T-helper 2 cell treated with Interferon-gamma antibody and Interleukin-4, amounts not matched to agents 5 μg/mL and 100 μg/mL, for 36 hours (primary cell): ENCODE results near the gene NDUFS7.

Source experiments
- DNase-seq: peaks from one replicate; pipeline ENCODE4 v3.0.0; 2021; ENCODE audit warnings: low spot score
- H3K27ac Mint-ChIP-seq: one replicate; pipeline ENCODE4 v1.8.0; 2021; ENCODE audit warnings: mild to moderate bottlenecking, mixed read lengths
- H3K27me3 Mint-ChIP-seq: one replicate; pipeline ENCODE4 v1.8.0; 2021; ENCODE audit warnings: low read depth, mixed read lengths
- H3K36me3 Mint-ChIP-seq: one replicate; pipeline ENCODE4 v1.8.0; 2021; ENCODE audit warnings: low read depth, mixed read lengths
- H3K4me1 Mint-ChIP-seq: one replicate; pipeline ENCODE4 v1.8.0; 2021; ENCODE audit warnings: low read depth, mixed read lengths
- H3K4me3 Mint-ChIP-seq: one replicate; pipeline ENCODE4 v1.8.0; 2022; ENCODE audit warnings: mild to moderate bottlenecking, moderate library complexity, mixed read lengths
- H3K9me3 Mint-ChIP-seq: one replicate; pipeline ENCODE4 v1.8.0; 2021; ENCODE audit warnings: mixed read lengths

Gene NDUFS7

GRCh38 chr19:1396768-1397679 is 13.3 kb downstream of the NDUFS7 start:
- Mint-ChIP-seq H3K4me1 (peaks cover 2% of the 10 kb centered on the region), H3K36me3 (peaks cover 5% of the 10 kb centered on the region), H3K27me3 (no peaks in the 10 kb centered on the region), H3K9me3 (no peaks in the 10 kb centered on the region), H3K27ac (no peak overlapping the region), H3K4me3 (no peak overlapping the region)
- no peak for DNase-seq

- no peaks in the 10 kb centered on the region for H3K36me3 Mint-ChIP-seq
- no peak for DNase-seq
- H3K27ac Mint-ChIP-seq = peak overlapping the region; percentile 36
- peaks cover 6% of the 10 kb centered on the region for H3K4me1 Mint-ChIP-seq
- no peaks in the 10 kb centered on the region for H3K9me3 Mint-ChIP-seq
- peaks cover 2% of the 10 kb centered on the region for H3K27me3 Mint-ChIP-seq
- H3K4me3 Mint-ChIP-seq = no peak overlapping the region
These were observed 14.1 kb downstream of the NDUFS7 start for GRCh38 chr19:1397838-1398237.

GRCh38 chr19:1399079-1399478 is 15.4 kb downstream of the NDUFS7 start:
- H3K4me3 Mint-ChIP-seq = peak overlapping the region; percentile 52
- no peak overlapping the region for H3K27ac Mint-ChIP-seq
- H3K4me1 Mint-ChIP-seq = peaks cover 9% of the 10 kb centered on the region
- no peaks in the 10 kb centered on the region for H3K9me3 Mint-ChIP-seq
- peaks cover 2% of the 10 kb centered on the region for H3K27me3 Mint-ChIP-seq
- no peak for DNase-seq
- no peaks in the 10 kb centered on the region for H3K36me3 Mint-ChIP-seq

GRCh38 chr19:1399745-1400144 is 16.0 kb downstream of the NDUFS7 start:
- H3K9me3 Mint-ChIP-seq = no peaks in the 10 kb centered on the region
- peaks cover 2% of the 10 kb centered on the region for H3K27me3 Mint-ChIP-seq
- DNase-seq = no peak
- H3K27ac Mint-ChIP-seq = no peak overlapping the region
- H3K4me3 Mint-ChIP-seq = no peak overlapping the region
- peaks cover 9% of the 10 kb centered on the region for H3K4me1 Mint-ChIP-seq
- H3K36me3 Mint-ChIP-seq = no peaks in the 10 kb centered on the region

- H3K27me3 Mint-ChIP-seq = peaks cover 2% of the 10 kb centered on the region
- H3K4me3 Mint-ChIP-seq = peak overlapping the region; percentile 71
- no peaks in the 10 kb centered on the region for H3K9me3 Mint-ChIP-seq
- no peak for DNase-seq
- no peak overlapping the region for H3K27ac Mint-ChIP-seq
- no peaks in the 10 kb centered on the region for H3K36me3 Mint-ChIP-seq
- peaks cover 9% of the 10 kb centered on the region for H3K4me1 Mint-ChIP-seq
These were observed 16.8 kb downstream of the NDUFS7 start for GRCh38 chr19:1400281-1401137.

GRCh38 chr19:1401138-1401888 is 17.6 kb downstream of the NDUFS7 start, which contains the start of gene GAMT:
Gene GAMT (minus strand): TSS chr19:1401542. CDS start chr19:1401476, 66 bp downstream.
- Mint-ChIP-seq H3K27ac (no peak within 1 kb of the TSS), H3K36me3 (no peaks in the 10 kb centered on the region), H3K27me3 (peaks cover 2% of the 10 kb centered on the region), H3K4me1 (peaks cover 10% of the 10 kb centered on the region), H3K9me3 (no peaks in the 10 kb centered on the region), H3K4me3 (peak within 1 kb of the TSS; percentile 71)
- DNase-seq = peak; percentile 63

- peaks cover 2% of the 10 kb centered on the region for H3K27me3 Mint-ChIP-seq
- H3K4me3 Mint-ChIP-seq = peak overlapping the region; percentile 62
- no peaks in the 10 kb centered on the region for H3K36me3 Mint-ChIP-seq
- no peak for DNase-seq
- H3K4me1 Mint-ChIP-seq = peaks cover 13% of the 10 kb centered on the region
- H3K27ac Mint-ChIP-seq = no peak overlapping the region
- no peaks in the 10 kb centered on the region for H3K9me3 Mint-ChIP-seq
These were observed 18.1 kb downstream of the NDUFS7 start for GRCh38 chr19:1401889-1402217.

- no peaks in the 10 kb centered on the region for H3K36me3 Mint-ChIP-seq
- no peaks in the 10 kb centered on the region for H3K9me3 Mint-ChIP-seq
- H3K27me3 Mint-ChIP-seq = peaks cover 2% of the 10 kb centered on the region
- H3K4me1 Mint-ChIP-seq = peaks cover 13% of the 10 kb centered on the region
- H3K4me3 Mint-ChIP-seq = peak overlapping the region; percentile 70
- DNase-seq = no peak
- peak overlapping the region; percentile 2 for H3K27ac Mint-ChIP-seq
These were observed 18.8 kb downstream of the NDUFS7 start for GRCh38 chr19:1402411-1403070.

- H3K4me3 Mint-ChIP-seq = peak overlapping the region; percentile 74
- peaks cover 32% of the 10 kb centered on the region for H3K4me1 Mint-ChIP-seq
- no peaks in the 10 kb centered on the region for H3K9me3 Mint-ChIP-seq
- peaks cover 27% of the 10 kb centered on the region for H3K36me3 Mint-ChIP-seq
- H3K27me3 Mint-ChIP-seq = peaks cover 2% of the 10 kb centered on the region
- peak; percentile 100 for DNase-seq
- H3K27ac Mint-ChIP-seq = peak overlapping the region; percentile 84
These were observed 23.2 kb downstream of the NDUFS7 start for GRCh38 chr19:1406774-1407527.

GRCh38 chr19:1407528-1408299 is 24.0 kb downstream of the NDUFS7 start, which contains the start of gene DAZAP1:
Gene DAZAP1 (plus strand): TSS chr19:1407586. CDS start chr19:1407774, 188 bp downstream.
- no peaks in the 10 kb centered on the region for H3K9me3 Mint-ChIP-seq

GRCh38 chr19:1408300-1409203 is 24.8 kb downstream of the NDUFS7 start:
- Mint-ChIP-seq H3K27ac (peak overlapping the region; percentile 95), H3K9me3 (no peaks in the 10 kb centered on the region), H3K4me1 (peaks cover 27% of the 10 kb centered on the region), H3K27me3 (no peaks in the 10 kb centered on the region), H3K36me3 (peaks cover 27% of the 10 kb centered on the region), H3K4me3 (peak overlapping the region; percentile 98)
- peak; percentile 48 for DNase-seq

More at GRCh38 chr19:1407528-1408299, 24.0 kb downstream of the NDUFS7 start, which contains the start of gene DAZAP1:
- H3K4me3 Mint-ChIP-seq = peak within 1 kb of the TSS; percentile 98
- DNase-seq = no peak
- H3K4me1 Mint-ChIP-seq = peaks cover 29% of the 10 kb centered on the region
- peaks cover 27% of the 10 kb centered on the region for H3K36me3 Mint-ChIP-seq
- peak within 1 kb of the TSS; percentile 84 for H3K27ac Mint-ChIP-seq
- peaks cover 2% of the 10 kb centered on the region for H3K27me3 Mint-ChIP-seq
